ENCODE measurements around the gene ARF1.

DNA sequence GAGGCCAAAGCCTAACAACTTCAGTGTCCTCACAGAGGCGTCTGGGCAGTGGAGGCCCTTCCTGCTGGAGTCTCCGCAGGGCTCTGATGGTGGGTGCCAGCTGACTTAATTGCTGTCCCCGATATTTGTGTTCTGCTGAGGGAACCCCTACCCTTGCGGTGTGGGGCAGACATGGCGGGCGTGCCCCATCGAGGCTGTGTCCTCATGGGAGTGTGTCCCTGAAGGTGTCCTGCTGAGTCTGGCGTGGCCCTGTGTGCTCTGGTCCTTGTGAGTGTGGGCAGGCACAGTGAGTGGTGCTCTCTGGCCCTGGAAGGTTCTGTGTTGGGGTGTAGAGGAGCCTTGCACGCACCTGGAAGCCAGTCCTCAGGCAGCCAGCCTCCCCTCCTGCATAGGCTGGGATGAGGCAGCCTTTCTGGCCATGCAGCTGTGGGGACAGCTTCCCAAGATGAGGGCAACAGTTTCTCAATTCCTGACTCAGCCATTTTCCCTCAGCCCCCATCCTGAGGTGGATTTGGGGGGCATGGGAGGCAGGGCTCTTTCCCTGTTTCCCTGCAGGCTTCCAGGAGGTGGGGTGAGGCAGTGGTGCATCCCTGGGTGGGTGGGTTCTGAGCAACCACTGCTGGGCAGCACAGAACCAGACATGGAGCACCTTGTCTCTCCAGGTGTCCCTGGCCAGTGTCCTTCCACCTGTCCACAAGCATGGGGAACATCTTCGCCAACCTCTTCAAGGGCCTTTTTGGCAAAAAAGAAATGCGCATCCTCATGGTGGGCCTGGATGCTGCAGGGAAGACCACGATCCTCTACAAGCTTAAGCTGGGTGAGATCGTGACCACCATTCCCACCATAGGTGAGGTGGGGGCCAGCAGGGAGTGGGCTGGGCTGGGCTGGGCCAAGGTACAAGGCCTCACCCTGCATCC is 14.2 kb downstream of the ARF1 start:
- no peak for TF ChIP-seq FOXP4 (CRISPR knock-in tag; IDR thresholded peaks at IDR 0.05)
- TF ChIP-seq FOXJ3 (CRISPR knock-in tag; IDR thresholded peaks at IDR 0.05; ENCODE audit: borderline replicate concordance), result no peak
- no peak for TF ChIP-seq ZNF143 (CRISPR knock-in tag; IDR thresholded peaks at IDR 0.05)
- no peak for TF ChIP-seq TRIM22 (IDR thresholded peaks at IDR 0.05)
- TF ChIP-seq, protein P1, sequence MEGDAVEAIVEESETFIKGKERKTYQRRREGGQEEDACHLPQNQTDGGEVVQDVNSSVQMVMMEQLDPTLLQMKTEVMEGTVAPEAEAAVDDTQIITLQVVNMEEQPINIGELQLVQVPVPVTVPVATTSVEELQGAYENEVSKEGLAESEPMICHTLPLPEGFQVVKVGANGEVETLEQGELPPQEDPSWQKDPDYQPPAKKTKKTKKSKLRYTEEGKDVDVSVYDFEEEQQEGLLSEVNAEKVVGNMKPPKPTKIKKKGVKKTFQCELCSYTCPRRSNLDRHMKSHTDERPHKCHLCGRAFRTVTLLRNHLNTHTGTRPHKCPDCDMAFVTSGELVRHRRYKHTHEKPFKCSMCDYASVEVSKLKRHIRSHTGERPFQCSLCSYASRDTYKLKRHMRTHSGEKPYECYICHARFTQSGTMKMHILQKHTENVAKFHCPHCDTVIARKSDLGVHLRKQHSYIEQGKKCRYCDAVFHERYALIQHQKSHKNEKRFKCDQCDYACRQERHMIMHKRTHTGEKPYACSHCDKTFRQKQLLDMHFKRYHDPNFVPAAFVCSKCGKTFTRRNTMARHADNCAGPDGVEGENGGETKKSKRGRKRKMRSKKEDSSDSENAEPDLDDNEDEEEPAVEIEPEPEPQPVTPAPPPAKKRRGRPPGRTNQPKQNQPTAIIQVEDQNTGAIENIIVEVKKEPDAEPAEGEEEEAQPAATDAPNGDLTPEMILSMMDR (CRISPR knock-in tag; IDR thresholded peaks at IDR 0.05), result no peak
- TF ChIP-seq GATAD2A (CRISPR knock-in tag; IDR thresholded peaks at IDR 0.05), result no peak
- TF ChIP-seq TAF1 (CRISPR knock-in tag; IDR thresholded peaks at IDR 0.05), result no peak
- TF ChIP-seq CBX2 (IDR thresholded peaks at IDR 0.05; ENCODE audit: low read depth, low read length), result no peak
- no peak for TF ChIP-seq CBX2 (CRISPR knock-in tag; IDR thresholded peaks at IDR 0.05; ENCODE audit: low read depth)
- no peak for TF ChIP-seq ESRRA (CRISPR knock-in tag; IDR thresholded peaks at IDR 0.05; ENCODE audit: low read depth)
- no peak for TF ChIP-seq ZNF33B (CRISPR knock-in tag; IDR thresholded peaks at IDR 0.05)
- no peak for TF ChIP-seq SSRP1 (CRISPR knock-in tag; IDR thresholded peaks at IDR 0.05)
- TF ChIP-seq ZKSCAN1 (IDR thresholded peaks at IDR 0.05; ENCODE audit: low read length), result no peak
